ENCODE results near the gene IGSF5.
"Not testable (repeated sequence)": the region's sequence is repeated elsewhere in the genome, so short reads cannot be mapped to it uniquely, and the experiment has no call there.

IGSF5 gene

GRCh38 chr21:39739531-39739930, 5.5 kb upstream of the IGSF5 start:
- FAIRE-seq = not testable (repeated sequence)

- not testable (repeated sequence) for FAIRE-seq
Measured at GRCh38 chr21:39742561-39742960, 2.4 kb upstream of the IGSF5 start.

- not testable (repeated sequence) for FAIRE-seq
Measured at GRCh38 chr21:39745332-39745731, 349 bp downstream of the IGSF5 start.

GRCh38 chr21:39750670-39751069, 5.7 kb downstream of the IGSF5 start:
- FAIRE-seq = no peak

GRCh38 chr21:39754811-39755210, 9.8 kb downstream of the IGSF5 start:
- FAIRE-seq = no peak

GRCh38 chr21:39756285-39756684, 11.3 kb downstream of the IGSF5 start:
- no peak for FAIRE-seq

GRCh38 chr21:39763272-39763970, 18.4 kb downstream of the IGSF5 start:
- no peak for FAIRE-seq

GRCh38 chr21:39774227-39774626, 29.2 kb downstream of the IGSF5 start:
- no peak for FAIRE-seq

- FAIRE-seq = no peak
Measured at GRCh38 chr21:39775816-39776215, 30.8 kb downstream of the IGSF5 start.

- no peak for FAIRE-seq
Measured at GRCh38 chr21:39776589-39776988, 31.6 kb downstream of the IGSF5 start.

GRCh38 chr21:39781331-39781730, 36.3 kb downstream of the IGSF5 start:
- FAIRE-seq = no peak

GRCh38 chr21:39788383-39788782, 43.4 kb downstream of the IGSF5 start:
- peak; percentile 90 for FAIRE-seq

- no peak for FAIRE-seq
Measured at GRCh38 chr21:39796466-39796865, 51.5 kb downstream of the IGSF5 start.

- FAIRE-seq = no peak
Measured at GRCh38 chr21:39799178-39799577, 54.2 kb downstream of the IGSF5 start.

- no peak for FAIRE-seq
Measured at GRCh38 chr21:39800311-39800710, 55.3 kb downstream of the IGSF5 start.

GRCh38 chr21:39802217-39802616, 57.2 kb downstream of the IGSF5 start:
- no peak for FAIRE-seq

GRCh38 chr21:39803393-39803792, 58.4 kb downstream of the IGSF5 start:
- no peak for FAIRE-seq

GRCh38 chr21:39804240-39804639, 59.3 kb downstream of the IGSF5 start:
- no peak for FAIRE-seq

- FAIRE-seq = no peak
Measured at GRCh38 chr21:39805983-39806382, 61.0 kb downstream of the IGSF5 start.

- FAIRE-seq = no peak
Measured at GRCh38 chr21:39807738-39808137, 62.8 kb downstream of the IGSF5 start.

- FAIRE-seq = no peak
Measured at GRCh38 chr21:39809936-39810335, 65.0 kb downstream of the IGSF5 start.

- FAIRE-seq = no peak
Measured at GRCh38 chr21:39812983-39813382, 68.0 kb downstream of the IGSF5 start.

- FAIRE-seq = no peak
Measured at GRCh38 chr21:39818557-39818956, 73.6 kb downstream of the IGSF5 start.

- FAIRE-seq = no peak
Measured at GRCh38 chr21:39822042-39822441, 77.1 kb downstream of the IGSF5 start.

- FAIRE-seq = no peak
Measured at GRCh38 chr21:39825250-39825649, 80.3 kb downstream of the IGSF5 start.
